Mesenchymal stem cell (in vitro differentiated cells and primary cell): Measurements from ENCODE around the gene CPLX4.

Source experiments
- DNase-seq: peaks from one replicate; pipeline ENCODE4 v3.0.0-alpha.2; 2013
- H2AFZ ChIP-seq: one replicate; pipeline ENCODE4 v1.6.1; 2013; ENCODE audit warnings: low read depth, mild to moderate bottlenecking, control low read depth, inconsistent platforms, low read length, moderate library complexity
- H2AK5ac ChIP-seq: 2 replicates; pipeline ENCODE4 v1.6.1; 2013; ENCODE audit warnings: low read length, moderate library complexity, mild to moderate bottlenecking, inconsistent platforms; ENCODE audit not compliant: severe bottlenecking
- H2BK120ac ChIP-seq: one replicate; pipeline ENCODE4 v1.6.1; 2013; ENCODE audit warnings: low read depth, mild to moderate bottlenecking, inconsistent platforms, low read length, moderate library complexity
- H2BK12ac ChIP-seq, 2 experiments: one replicate each; pipeline ENCODE4 v1.6.1; 2013; ENCODE audit warnings: inconsistent platforms in 2 of 2, low read length in 2 of 2, mild to moderate bottlenecking in 2 of 2, moderate library complexity in 2 of 2, control low read depth in 1 of 2
- H2BK15ac ChIP-seq: one replicate; pipeline ENCODE4 v1.6.1; 2013; ENCODE audit warnings: mild to moderate bottlenecking, low read depth, inconsistent platforms; ENCODE audit not compliant: poor library complexity, severe bottlenecking
- H2BK5ac ChIP-seq: 2 replicates; pipeline ENCODE4 v1.6.1; 2013; ENCODE audit warnings: low read depth, mild to moderate bottlenecking, low read length, control low read depth, inconsistent platforms; ENCODE audit not compliant: poor library complexity, severe bottlenecking
- H3K14ac ChIP-seq, 2 experiments: one replicate each; pipeline ENCODE4 v1.6.1; 2013; ENCODE audit warnings: inconsistent platforms in 2 of 2, low read length in 2 of 2, control low read depth in 1 of 2, mild to moderate bottlenecking in 1 of 2, moderate library complexity in 1 of 2
- H3K18ac ChIP-seq, 2 experiments: one replicate each; pipeline ENCODE4 v1.6.1; 2013; ENCODE audit warnings: inconsistent platforms in 2 of 2, low read length in 2 of 2, control low read depth in 1 of 2, low read depth in 1 of 2, mild to moderate bottlenecking in 1 of 2
- H3K23ac ChIP-seq, 2 experiments: one replicate each; pipeline ENCODE4 v1.6.1; 2013; ENCODE audit warnings: inconsistent platforms in 2 of 2, low read length in 2 of 2, mild to moderate bottlenecking in 2 of 2, moderate library complexity in 2 of 2, control low read depth in 1 of 2
- H3K27ac ChIP-seq: 2 replicates; pipeline ENCODE4 v1.5.1; 2013; ENCODE audit warnings: mild to moderate bottlenecking, moderate library complexity, low read length, control low read depth, inconsistent platforms; ENCODE audit not compliant: poor library complexity, severe bottlenecking
- H3K27me3 ChIP-seq, 2 experiments: 2 replicates each; pipeline versions ENCODE4 v1.6.1 to v1.7.0; 2013; ENCODE audit warnings: low read length in 2 of 2, mild to moderate bottlenecking in 2 of 2, moderate library complexity in 2 of 2, control low read depth in 1 of 2, inconsistent platforms in 1 of 2; ENCODE audit not compliant: control insufficient read depth in 1 of 2, insufficient read depth in 1 of 2
- H3K36me3 ChIP-seq, 2 experiments: 2 replicates each; pipeline versions ENCODE4 v1.6.1 to v1.7.0; 2013; ENCODE audit warnings: low read length in 2 of 2, control low read depth in 1 of 2, inconsistent platforms in 1 of 2, low read depth in 1 of 2, mild to moderate bottlenecking in 1 of 2; ENCODE audit not compliant: insufficient read depth in 2 of 2, control insufficient read depth in 1 of 2
- H3K4ac ChIP-seq, 2 experiments: one replicate each; pipeline ENCODE4 v1.6.1; 2013; ENCODE audit warnings: inconsistent platforms in 2 of 2, low read length in 2 of 2, mild to moderate bottlenecking in 2 of 2, moderate library complexity in 2 of 2, control low read depth in 1 of 2, low read depth in 1 of 2
- H3K4me1 ChIP-seq: 2 replicates; pipeline ENCODE4 v1.6.1; 2013; ENCODE audit warnings: low read depth, low read length, control low read depth; ENCODE audit not compliant: control insufficient read depth, insufficient read depth
- H3K4me2 ChIP-seq: 2 replicates; pipeline ENCODE4 v1.6.1; 2013; ENCODE audit warnings: low read length, mild to moderate bottlenecking, inconsistent platforms; ENCODE audit not compliant: poor library complexity, severe bottlenecking
- H3K4me3 ChIP-seq, 2 experiments: 2 replicates each; pipeline versions ENCODE4 v1.5.1 to v1.7.0; 2013; ENCODE audit warnings: low read length in 2 of 2, mild to moderate bottlenecking in 2 of 2, control low read depth in 1 of 2, low read depth in 1 of 2; ENCODE audit not compliant: insufficient read depth in 1 of 2
- H3K79me1 ChIP-seq: replicated peaks from 2 replicates; pipeline ENCODE4 v1.6.1; 2013; ENCODE audit warnings: mild to moderate bottlenecking, control low read depth, low read length, inconsistent platforms; ENCODE audit not compliant: poor library complexity, severe bottlenecking
- H3K9ac ChIP-seq: 2 replicates; pipeline ENCODE4 v1.7.0; 2013; ENCODE audit warnings: mild to moderate bottlenecking, low read length, moderate library complexity
- H3K9me3 ChIP-seq: 2 replicates; pipeline ENCODE4 v1.7.0; 2013; ENCODE audit warnings: mild to moderate bottlenecking, low read length; ENCODE audit not compliant: control insufficient read depth
- H4K8ac ChIP-seq: one replicate; pipeline ENCODE4 v1.6.1; 2013; ENCODE audit warnings: inconsistent platforms, mild to moderate bottlenecking, low read length, moderate library complexity
- H4K91ac ChIP-seq: one replicate; pipeline ENCODE4 v1.6.1; 2013; ENCODE audit warnings: mild to moderate bottlenecking, low read length, inconsistent platforms
- WGBS: methylation state at CpG from one replicate; pipeline ENCODE4 v1.1.7; 2013; ENCODE audit warnings: mixed read lengths; 5-methylcytosine and 5-hydroxymethylcytosine counted together

Gene CPLX4

GRCh38 chr18:59358414-59358711, 39.9 kb upstream of the CPLX4 start:
- no peak overlapping the region for H2AK5ac ChIP-seq
- peak overlapping the region; percentile 99 for H3K9ac ChIP-seq
- H2BK5ac ChIP-seq: no peak overlapping the region
- no peaks in the 10 kb centered on the region for H3K9me3 ChIP-seq
- H3K4ac ChIP-seq: peak overlapping the region in 1 of 2 experiments; percentile 82
- H3K4me3 ChIP-seq: peak overlapping the region; percentile 94 to 99
- no peak overlapping the region for H4K8ac ChIP-seq
- H3K27me3 ChIP-seq: peaks cover 0 to 4% of the 10 kb centered on the region in 2 experiments
- H3K79me1 ChIP-seq: peaks cover 3% of the 10 kb centered on the region
- no peak overlapping the region for H2BK12ac ChIP-seq
- H3K14ac ChIP-seq: no peak overlapping the region
- H2BK15ac ChIP-seq: no peak overlapping the region
- peaks cover 0 to 26% of the 10 kb centered on the region in 2 experiments for H3K36me3 ChIP-seq
- H3K23ac ChIP-seq: peak overlapping the region in 1 of 2 experiments; percentile 11
- H3K18ac ChIP-seq: peak overlapping the region; percentile 96 to 99
- peak overlapping the region; percentile 77 for H4K91ac ChIP-seq
- no peak overlapping the region for H2AFZ ChIP-seq
- WGBS: under 1% methylated on average over 8 of the region's 8 CpGs
- peak; percentile 76 for DNase-seq
- H3K27ac ChIP-seq: peak overlapping the region; percentile 54
- H3K4me2 ChIP-seq: peak overlapping the region; percentile 57
- H2BK120ac ChIP-seq: no peak overlapping the region
- no peaks in the 10 kb centered on the region for H3K4me1 ChIP-seq

GRCh38 chr18:59357928-59358327, 39.5 kb upstream of the CPLX4 start:
- H2BK12ac ChIP-seq: no peak overlapping the region
- H2BK15ac ChIP-seq: no peak overlapping the region
- H3K23ac ChIP-seq: no peak overlapping the region
- WGBS: 12% methylated on average over 4 of the region's 4 CpGs
- peaks cover 0 to 4% of the 10 kb centered on the region in 2 experiments for H3K27me3 ChIP-seq
- H3K79me1 ChIP-seq: peaks cover 4% of the 10 kb centered on the region
- peak; percentile 77 for DNase-seq
- H3K4me3 ChIP-seq: peak overlapping the region in 1 of 2 experiments; percentile 99
- H3K9ac ChIP-seq: peak overlapping the region; percentile 99
- H3K27ac ChIP-seq: no peak overlapping the region
- H3K4me1 ChIP-seq: no peaks in the 10 kb centered on the region
- no peak overlapping the region for H2BK120ac ChIP-seq
- peaks cover 0 to 30% of the 10 kb centered on the region in 2 experiments for H3K36me3 ChIP-seq
- no peak overlapping the region for H3K18ac ChIP-seq
- no peak overlapping the region for H3K14ac ChIP-seq
- no peak overlapping the region for H4K8ac ChIP-seq
- no peak overlapping the region for H4K91ac ChIP-seq
- H3K4me2 ChIP-seq: peak overlapping the region; percentile 55
- no peak overlapping the region for H3K4ac ChIP-seq
- no peak overlapping the region for H2AFZ ChIP-seq
- H3K9me3 ChIP-seq: no peaks in the 10 kb centered on the region
- H2AK5ac ChIP-seq: no peak overlapping the region
- H2BK5ac ChIP-seq: no peak overlapping the region

GRCh38 chr18:59354731-59355130, 36.3 kb upstream of the CPLX4 start:
- H3K23ac ChIP-seq: no peak overlapping the region
- no peaks in the 10 kb centered on the region for H3K27me3 ChIP-seq
- H3K36me3 ChIP-seq: peaks cover 7 to 61% of the 10 kb centered on the region in 2 experiments
- H4K91ac ChIP-seq: no peak overlapping the region
- no peak overlapping the region for H2BK5ac ChIP-seq
- 100% methylated on average over 1 of the region's 2 CpGs for WGBS
- H2AK5ac ChIP-seq: no peak overlapping the region
- no peaks in the 10 kb centered on the region for H3K4me1 ChIP-seq
- H3K4me2 ChIP-seq: no peak overlapping the region
- H2BK15ac ChIP-seq: no peak overlapping the region
- no peak overlapping the region for H2BK120ac ChIP-seq
- H3K9ac ChIP-seq: no peak overlapping the region
- no peak overlapping the region for H2BK12ac ChIP-seq
- H3K18ac ChIP-seq: no peak overlapping the region
- H3K9me3 ChIP-seq: no peaks in the 10 kb centered on the region
- no peak overlapping the region for H2AFZ ChIP-seq
- H3K79me1 ChIP-seq: peaks cover 14% of the 10 kb centered on the region
- no peak overlapping the region for H3K4ac ChIP-seq
- H3K27ac ChIP-seq: no peak overlapping the region
- no peak for DNase-seq
- no peak overlapping the region for H4K8ac ChIP-seq
- H3K14ac ChIP-seq: no peak overlapping the region
- no peak overlapping the region for H3K4me3 ChIP-seq

GRCh38 chr18:59353079-59353680, 34.7 kb upstream of the CPLX4 start:
- no peak for DNase-seq
- H3K9me3 ChIP-seq: no peaks in the 10 kb centered on the region
- H2BK15ac ChIP-seq: no peak overlapping the region
- no peak overlapping the region for H3K4me2 ChIP-seq
- H2AK5ac ChIP-seq: no peak overlapping the region
- peaks cover 15% of the 10 kb centered on the region for H3K79me1 ChIP-seq
- H2BK12ac ChIP-seq: no peak overlapping the region
- no peak overlapping the region for H3K23ac ChIP-seq
- no peak overlapping the region for H2BK5ac ChIP-seq
- no peak overlapping the region for H3K4ac ChIP-seq
- no peak overlapping the region for H3K9ac ChIP-seq
- no peak overlapping the region for H3K27ac ChIP-seq
- no peak overlapping the region for H2AFZ ChIP-seq
- H2BK120ac ChIP-seq: no peak overlapping the region
- 100% methylated on average over 1 of the region's 4 CpGs for WGBS
- H3K4me3 ChIP-seq: no peak overlapping the region
- H3K4me1 ChIP-seq: no peaks in the 10 kb centered on the region
- H4K8ac ChIP-seq: no peak overlapping the region
- no peak overlapping the region for H3K14ac ChIP-seq
- no peaks in the 10 kb centered on the region for H3K27me3 ChIP-seq
- H4K91ac ChIP-seq: no peak overlapping the region
- peaks cover 7 to 76% of the 10 kb centered on the region in 2 experiments for H3K36me3 ChIP-seq
- no peak overlapping the region for H3K18ac ChIP-seq
